GM12873 (cell line): ENCODE measurements around the gene LIN28B.

Source experiments
- CTCF ChIP-seq: IDR thresholded peaks from 2 replicates; pipeline ENCODE4 v1.5.1; 2012; ENCODE audit warnings: low read depth, mild to moderate bottlenecking, moderate library complexity, low read length, control low read depth; ENCODE audit not compliant: insufficient read depth; ENCODE audit errors: missing control alignments

LIN28B gene

DNA sequence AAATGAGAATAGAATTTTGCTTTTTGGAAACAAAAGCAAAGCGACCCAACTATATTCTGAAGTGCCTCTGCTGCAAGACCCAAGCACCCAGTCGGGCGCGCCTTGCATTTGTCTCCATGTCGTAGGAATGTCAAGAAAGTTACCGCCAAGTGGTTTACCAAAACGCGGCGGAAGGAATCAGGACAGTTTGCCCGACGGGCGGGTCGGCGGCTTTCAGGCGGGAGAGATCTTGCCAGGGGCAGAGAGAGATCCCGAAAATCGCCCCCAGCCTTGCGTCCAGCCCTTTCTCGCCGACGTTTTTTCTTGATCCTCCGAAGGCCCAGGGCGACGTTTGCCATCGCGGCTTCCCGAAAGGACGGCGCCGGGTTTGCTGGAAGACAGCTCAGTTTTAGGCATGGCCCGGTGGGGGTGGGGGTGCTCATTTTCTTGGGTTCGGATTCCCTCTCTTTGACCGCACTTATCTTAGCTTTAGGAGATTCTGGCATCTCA is 4.0 kb upstream of the LIN28B start:
- TF ChIP-seq CTCF = no peak

DNA sequence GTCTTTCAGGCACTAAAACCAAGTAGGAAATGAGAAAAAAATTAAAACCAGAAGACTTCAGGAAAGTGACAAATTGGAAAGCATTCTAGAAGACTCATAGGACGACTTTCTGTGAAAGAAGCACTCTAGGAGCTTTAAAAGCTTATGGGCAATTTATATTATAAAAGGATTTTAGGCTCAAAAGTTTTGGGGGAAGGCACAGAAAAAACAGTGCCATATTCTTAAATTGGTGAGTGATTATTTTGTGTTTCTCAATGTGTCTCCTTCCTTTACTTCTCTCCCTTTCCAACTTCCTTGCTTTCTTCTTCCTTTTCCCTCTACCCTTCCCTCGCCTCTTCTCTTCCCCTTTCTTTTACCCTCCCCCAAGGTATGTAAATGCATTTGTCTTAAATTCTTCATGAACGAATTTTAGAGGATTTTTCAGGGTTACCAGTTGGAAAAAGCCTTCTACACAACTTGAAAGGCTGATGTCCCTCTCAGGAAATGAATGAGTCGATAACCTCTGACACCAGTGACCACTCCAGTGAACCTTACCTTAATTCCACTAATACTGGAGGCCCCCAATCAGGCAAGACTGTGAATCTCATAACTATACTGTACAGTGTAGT is 2.6 kb upstream of the LIN28B start:
- TF ChIP-seq CTCF = no peak

DNA sequence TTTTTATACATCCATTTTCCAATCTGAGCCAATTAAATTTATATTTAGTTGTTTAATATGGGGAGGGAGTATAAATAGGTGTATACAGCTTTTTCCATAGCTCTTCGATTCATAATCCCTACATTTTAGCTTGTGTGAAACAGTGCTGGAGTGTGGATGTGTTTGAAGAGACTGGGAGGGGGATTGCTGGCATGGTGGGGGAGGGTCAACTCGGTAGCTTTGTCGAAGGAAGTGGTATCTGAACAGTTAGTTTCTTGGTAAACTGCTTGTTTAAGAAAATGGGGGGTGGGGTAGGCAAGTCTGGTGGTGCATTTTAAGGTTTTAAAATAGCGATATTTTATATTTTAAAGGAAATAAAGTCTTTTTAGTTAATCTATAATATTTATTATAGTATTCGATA is 1.4 kb upstream of the LIN28B start:
- no peak for TF ChIP-seq CTCF

GRCh38 chr6:104955927-104956730 is 778 bp upstream of the LIN28B start:
- TF ChIP-seq CTCF = no peak

DNA sequence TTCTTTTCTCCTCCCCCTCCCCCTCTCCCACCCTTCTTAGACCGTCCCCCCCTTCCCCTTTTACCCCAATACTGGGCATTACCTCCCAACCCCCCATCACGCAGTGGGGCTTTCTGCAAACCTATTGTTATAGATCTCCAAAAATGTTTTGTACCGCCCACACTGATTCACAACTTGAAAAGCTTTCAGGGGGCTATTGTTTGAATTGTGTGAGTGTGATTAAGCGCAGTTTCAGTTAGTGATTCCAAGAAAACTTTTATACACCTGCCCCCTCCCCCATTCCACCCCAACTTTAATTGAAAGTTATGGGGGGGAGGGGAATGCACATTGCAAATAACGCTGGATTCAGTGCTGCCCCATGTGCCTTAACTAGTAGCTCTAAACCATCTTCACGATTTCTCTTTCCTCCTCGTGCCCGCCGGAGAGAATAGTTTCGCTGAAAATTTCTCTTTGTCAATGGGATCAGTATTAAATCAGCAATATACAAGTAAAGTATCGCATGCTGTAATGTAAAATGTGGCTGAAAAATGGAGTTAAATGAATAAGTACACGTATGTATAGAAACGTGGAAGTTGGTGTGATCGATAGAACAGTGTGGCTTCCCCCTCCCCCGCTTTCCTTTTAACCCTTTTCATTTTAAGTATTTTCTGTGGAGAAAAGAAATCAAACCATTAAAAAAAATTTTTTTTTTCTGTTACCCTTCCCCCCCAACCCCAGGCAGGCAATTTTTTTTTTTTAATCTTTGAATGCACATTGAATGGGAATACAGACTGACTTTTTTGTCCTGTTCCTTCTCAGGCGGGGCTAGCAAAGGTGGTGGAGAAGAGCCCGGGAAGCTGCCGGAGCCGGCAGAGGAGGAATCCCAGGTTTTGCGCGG is 632 bp downstream of the LIN28B start:
- no peak for TF ChIP-seq CTCF

DNA sequence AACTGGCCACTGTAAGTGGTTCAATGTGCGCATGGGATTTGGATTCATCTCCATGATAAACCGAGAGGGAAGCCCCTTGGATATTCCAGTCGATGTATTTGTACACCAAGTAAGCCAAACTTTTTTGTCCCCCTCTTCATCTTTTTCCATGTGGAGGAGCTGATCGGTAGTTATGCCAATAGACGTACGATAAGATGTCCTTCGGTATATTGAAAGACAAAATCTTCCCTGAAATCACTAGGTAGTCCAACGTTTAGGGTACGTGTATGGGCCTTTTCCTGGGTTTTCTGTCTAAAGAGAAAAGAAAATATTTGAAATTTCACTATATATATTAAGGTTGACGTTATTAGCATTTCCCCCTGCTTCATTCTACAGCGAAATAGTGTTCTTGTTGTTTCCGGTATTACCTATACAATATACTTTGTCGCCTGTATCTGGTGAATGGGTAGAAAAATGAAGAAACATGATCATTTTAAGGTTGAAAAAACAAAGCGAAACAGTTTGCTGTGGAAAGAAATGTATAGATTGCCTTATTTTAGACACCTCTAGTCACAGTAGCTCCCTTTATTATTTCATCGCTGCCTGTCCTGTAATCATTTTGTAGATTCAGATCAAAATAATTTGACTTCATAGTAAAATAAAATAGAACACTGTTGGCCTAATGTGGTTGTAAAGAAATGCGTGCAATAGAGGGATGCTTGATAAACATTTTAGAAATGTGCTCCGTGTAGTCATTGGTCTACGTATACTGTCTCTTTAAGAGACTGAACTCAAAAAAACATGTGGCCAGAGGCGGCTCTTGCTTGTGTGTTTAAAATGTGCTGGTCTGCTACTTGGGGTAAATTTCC is 1.5 kb downstream of the LIN28B start:
- TF ChIP-seq CTCF = no peak
